Upper lobe of right lung (tissue), 1 donor: ENCODE data around the gene TDRD9. TPM values are rescaled to one million over a fixed set of nuclear protein-coding genes. Genes with fewer than 3 reads are reported as not detected.

Experiments used
- ATAC-seq: fragments of 200-7000 bp; cut with Tn5 transposase; one replicate; pipeline ENCODE4 v1.9.1; 2020; ENCODE audit warnings: mild to moderate bottlenecking, moderate library complexity
- DNase-seq: peaks from one replicate; pipeline ENCODE4 v3.0.0-alpha.2; 2020
- H3K27ac ChIP-seq: fragments of 200-600 bp; one replicate; pipeline ENCODE4 v1.8.0; 2022
- H3K27me3 ChIP-seq: fragments of 200-600 bp; one replicate; pipeline ENCODE4 v1.8.0; 2022; ENCODE audit warnings: mild to moderate bottlenecking
- H3K36me3 ChIP-seq: fragments of 200-600 bp; one replicate; pipeline ENCODE4 v1.8.0; 2022
- H3K4me1 ChIP-seq: fragments of 200-600 bp; one replicate; pipeline ENCODE4 v1.8.0; 2022
- H3K4me3 ChIP-seq: fragments of 200-600 bp; one replicate; pipeline ENCODE4 v1.8.0; 2022; ENCODE audit warnings: mild to moderate bottlenecking
- H3K9me3 ChIP-seq: fragments of 200-600 bp; one replicate; pipeline ENCODE4 v1.8.0; 2022
- CTCF ChIP-seq: fragments of 200-600 bp; IDR thresholded peaks from one replicate; pipeline ENCODE4 v1.8.0; 2022; ENCODE audit warnings: antibody characterized with exemption
- intact Hi-C: fragments of 100-400 bp; cut with DNase I; formaldehyde crosslinking; loops from one replicate; pipeline ENCODE4 v1.11.0; 2022
- long read RNA-seq: library from polyadenylated mRNA; unstranded; transcript quantifications from one replicate; pipeline ENCODE4 v2.0.0, GENCODE V29; 2021
- total RNA-seq: library from RNA; stranded (reverse); fragmentation: NEBNext Ultra II Directional; extraction: Animal tissue kit (Norgen Biotek cat#: 25700); gene quantifications from one replicate; pipeline ENCODE4 v1.2.1, GENCODE V29; 2021
- donor health status: DM: no; HTN: yes; CAD: no; lungs with severe emphysema.

TDRD9 gene
- 6.2 TPM for total RNA-seq
- long read RNA-seq, full-length matches to known transcripts, result 2 of 7 reads
- long read RNA-seq, partial matches to known transcripts, result 1 of 7 reads
- long read RNA-seq, other reads (novel, unspliced or antisense), result 4 of 7 reads

GRCh38 chr14:103928011-103928890 lies at the start of gene TDRD9:
TSS of gene TDRD9 (plus strand) at chr14:103928456. CDS start at chr14:103928510, 54 bp downstream.
- DNase-seq, result no peak

GRCh38 chr14:103879118-103879569 lies 49.1 kb upstream of the TDRD9 start:
- Histone ChIP-seq H3K36me3 (no peaks in the 10 kb centered on the region), H3K27me3 (no peaks in the 10 kb centered on the region), H3K9me3 (no peaks in the 10 kb centered on the region), H3K27ac (peak overlapping the region; percentile 84), H3K4me3 (peak overlapping the region; percentile 41), H3K4me1 (peaks cover 40% of the 10 kb centered on the region)
- TF ChIP-seq CTCF, result no peak
- DNase-seq (no peak), ATAC-seq (no peak)
- intact Hi-C loops, result no loop called here

More at GRCh38 chr14:103928011-103928890, at the start of gene TDRD9:
- Histone ChIP-seq H3K27ac (no peak within 1 kb of the TSS), H3K9me3 (no peaks in the 10 kb centered on the region), H3K36me3 (no peaks in the 10 kb centered on the region), H3K4me1 (no peaks in the 10 kb centered on the region), H3K27me3 (no peaks in the 10 kb centered on the region), H3K4me3 (no peak within 1 kb of the TSS)
- intact Hi-C loops, result no loop called here
- ATAC-seq, result no peak
- TF ChIP-seq CTCF, result no peak

- Histone ChIP-seq H3K4me1 (peaks cover 40% of the 10 kb centered on the region), H3K27me3 (no peaks in the 10 kb centered on the region), H3K36me3 (no peaks in the 10 kb centered on the region), H3K9me3 (no peaks in the 10 kb centered on the region), H3K4me3 (peak overlapping the region; percentile 41), H3K27ac (peak overlapping the region; percentile 84)
- no peak for TF ChIP-seq CTCF
- DNase-seq (peak; percentile 92), ATAC-seq (peak; percentile 90)
- intact Hi-C loops, result no loop called here
These were observed 48.5 kb upstream of the TDRD9 start for GRCh38 chr14:103879570-103880347.

GRCh38 chr14:103880348-103881267 lies 47.6 kb upstream of the TDRD9 start:
- peaks cover 40% of the 10 kb centered on the region for H3K4me1 ChIP-seq
- DNase-seq, result peak; percentile 92
- no peak for TF ChIP-seq CTCF
- intact Hi-C loops, result no loop called here
- H3K36me3 ChIP-seq, result no peaks in the 10 kb centered on the region
- ATAC-seq, result peak; percentile 66
- H3K27me3 ChIP-seq, result no peaks in the 10 kb centered on the region
- peak overlapping the region; percentile 41 for H3K4me3 ChIP-seq
- H3K27ac ChIP-seq, result peak overlapping the region; percentile 84
- H3K9me3 ChIP-seq, result no peaks in the 10 kb centered on the region
